ENCODE data around the gene TNNT2. TPM values are rescaled to one million over a fixed set of nuclear protein-coding genes. Genes with fewer than 3 reads are reported as not detected.

Gene TNNT2
- total and polyA plus RNA-seq, 2 of the 4 experiments (the other 2 are of a cell fraction) = 0.18 to 1.2 TPM

GRCh38 chr1:201395936-201396335 is 18.5 kb upstream of the TNNT2 start:
- in situ Hi-C loops (cut with MboI; ENCODE audit: low sequenced_read_pairs) = no loop called here

More at GRCh38 chr1:201395936-201396335, 18.5 kb upstream of the TNNT2 start:
- Histone ChIP-seq H3K23ac (ENCODE audit: low read depth, low read length) (no peak overlapping the region), H2AK5ac (ENCODE audit: low read depth, low read length) (no peak overlapping the region), H4K91ac (ENCODE audit: insufficient read depth, low read depth, low read length) (no peak overlapping the region), H2AK9ac (replicated peaks; ENCODE audit: low read depth, low read length, poor library complexity) (no peak overlapping the region), H3K4me3 (ENCODE audit: insufficient read depth, low read depth, low read length) (no peak overlapping the region), H3K56ac (ENCODE audit: extremely low read depth, insufficient read depth, low read length) (no peak overlapping the region), H3K4ac (ENCODE audit: low read depth, low read length) (no peak overlapping the region), H2BK5ac (ENCODE audit: low read depth, low read length, poor library complexity, severe bottlenecking) (no peak overlapping the region), H3K9me1 (ENCODE audit: insufficient read depth, low read length) (no peaks in the 10 kb centered on the region), H3K4me2 (ENCODE audit: low read depth, low read length) (no peak overlapping the region), H2BK120ac (ENCODE audit: low read depth, low read length) (no peak overlapping the region), H4K5ac (ENCODE audit: low read depth, low read length) (no peak overlapping the region), H3K79me1 (ENCODE audit: low read depth in 1 of 2, low read length in 2 of 2) (no peaks in the 10 kb centered on the region), H3K36me3 (ENCODE audit: control insufficient read depth, insufficient read depth, low read length) (no peaks in the 10 kb centered on the region), H4K20me1 (ENCODE audit: insufficient read depth, low read length) (no peaks in the 10 kb centered on the region), H3K14ac (replicated peaks; ENCODE audit: low read depth, low read length) (no peak overlapping the region), H3K9ac (ENCODE audit: low read depth, low read length) (no peak overlapping the region), H2BK15ac (ENCODE audit: low read depth, low read length) (no peak overlapping the region), H3K27me3 (ENCODE audit: control insufficient read depth, insufficient read depth, low read length) (peaks cover 88% of the 10 kb centered on the region), H2BK20ac (ENCODE audit: low read depth, low read length) (no peak overlapping the region), H3K27ac (ENCODE audit: insufficient read depth, low read length) (no peak overlapping the region), H3K9me3 (ENCODE audit: control insufficient read depth, insufficient read depth, low read length) (no peaks in the 10 kb centered on the region), H4K8ac (ENCODE audit: low read depth in 2 of 2, low read length in 2 of 2) (no peak overlapping the region), H3K4me1 (ENCODE audit: control insufficient read depth, insufficient read depth, low read length) (no peaks in the 10 kb centered on the region), H2AFZ (replicated peaks; ENCODE audit: low read length, poor library complexity) (no peak overlapping the region), H3K18ac (ENCODE audit: low read depth, low read length) (no peak overlapping the region)
- no TSS peak for BruUV-seq (replicated peaks)
- intact Hi-C loops (cut with micrococcal nuclease) (no loop called here), dilution Hi-C loops (cut with HindIII; ENCODE audit: low sequenced_read_pairs, unreplicated experiment) (no loop called here)
- no CpG with 5 or more reads among the region's 4 CpGs for WGBS, 2 experiments (ENCODE audit: extremely low coverage in 2 of 2, insufficient read length in 1 of 2)
- DNase-seq (no peak), ATAC-seq (ENCODE audit: low read depth) (no peak)
- CTCF ChIA-PET = interaction anchor here (1.3 kb wide), 1 partner anchor 20 kb away, joined by 3 read pairs; no protein-coding TSS in a partner anchor
- POLR2A ChIA-PET (ENCODE audit: unreplicated experiment) = no interaction called here
- TF ChIP-seq FOS (IDR thresholded peaks at IDR 0.05; ENCODE audit: low read depth, low read length) (no peak), BHLHE40 (IDR thresholded peaks at IDR 0.05; ENCODE audit: low read depth, low read length) (no peak), MAZ (IDR thresholded peaks at IDR 0.05; ENCODE audit: borderline replicate concordance, low read depth, low read length) (no peak), RCOR1 (IDR thresholded peaks at IDR 0.05; ENCODE audit: insufficient replicate concordance, low read length) (no peak), USF2 (IDR thresholded peaks at IDR 0.05; ENCODE audit: low read depth, low read length) (no peak), CHD1 (IDR thresholded peaks at IDR 0.05; ENCODE audit: low read depth, low read length) (no peak), CEBPB (IDR thresholded peaks at IDR 0.05; ENCODE audit: low read depth, low read length) (no peak), MAFK (IDR thresholded peaks at IDR 0.05; ENCODE audit: low read depth, low read length) (no peak), NFE2L2 (IDR thresholded peaks at IDR 0.05; ENCODE audit: low read depth, low read length) (no peak), RFX5 (IDR thresholded peaks at IDR 0.05; ENCODE audit: low read depth, low read length) (no peak), MXI1 (IDR thresholded peaks at IDR 0.05; ENCODE audit: borderline replicate concordance, low read depth, low read length) (no peak), CTCF (conservative IDR thresholded peaks at IDR 0.05; ENCODE audit: low read depth, low read length) (no peak), POLR2A (IDR thresholded peaks at IDR 0.05; ENCODE audit: low read depth, low read length) (no peak), RAD21 (IDR thresholded peaks at IDR 0.05; ENCODE audit: low read length) (no peak), SMC3 (IDR thresholded peaks at IDR 0.05; ENCODE audit: low read depth, low read length) (no peak)
- TF ChIP-seq, protein P1, sequence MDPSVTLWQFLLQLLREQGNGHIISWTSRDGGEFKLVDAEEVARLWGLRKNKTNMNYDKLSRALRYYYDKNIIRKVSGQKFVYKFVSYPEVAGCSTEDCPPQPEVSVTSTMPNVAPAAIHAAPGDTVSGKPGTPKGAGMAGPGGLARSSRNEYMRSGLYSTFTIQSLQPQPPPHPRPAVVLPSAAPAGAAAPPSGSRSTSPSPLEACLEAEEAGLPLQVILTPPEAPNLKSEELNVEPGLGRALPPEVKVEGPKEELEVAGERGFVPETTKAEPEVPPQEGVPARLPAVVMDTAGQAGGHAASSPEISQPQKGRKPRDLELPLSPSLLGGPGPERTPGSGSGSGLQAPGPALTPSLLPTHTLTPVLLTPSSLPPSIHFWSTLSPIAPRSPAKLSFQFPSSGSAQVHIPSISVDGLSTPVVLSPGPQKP (IDR thresholded peaks at IDR 0.05; ENCODE audit: borderline replicate concordance, low read depth, low read length) = no peak

All from IMR-90 (cell line).